ENCODE measurements around the gene ADK.
"Not testable (repeated sequence)": the region's sequence is repeated elsewhere in the genome, so short reads cannot be mapped to it uniquely, and the experiment has no call there.

Gene ADK

DNA sequence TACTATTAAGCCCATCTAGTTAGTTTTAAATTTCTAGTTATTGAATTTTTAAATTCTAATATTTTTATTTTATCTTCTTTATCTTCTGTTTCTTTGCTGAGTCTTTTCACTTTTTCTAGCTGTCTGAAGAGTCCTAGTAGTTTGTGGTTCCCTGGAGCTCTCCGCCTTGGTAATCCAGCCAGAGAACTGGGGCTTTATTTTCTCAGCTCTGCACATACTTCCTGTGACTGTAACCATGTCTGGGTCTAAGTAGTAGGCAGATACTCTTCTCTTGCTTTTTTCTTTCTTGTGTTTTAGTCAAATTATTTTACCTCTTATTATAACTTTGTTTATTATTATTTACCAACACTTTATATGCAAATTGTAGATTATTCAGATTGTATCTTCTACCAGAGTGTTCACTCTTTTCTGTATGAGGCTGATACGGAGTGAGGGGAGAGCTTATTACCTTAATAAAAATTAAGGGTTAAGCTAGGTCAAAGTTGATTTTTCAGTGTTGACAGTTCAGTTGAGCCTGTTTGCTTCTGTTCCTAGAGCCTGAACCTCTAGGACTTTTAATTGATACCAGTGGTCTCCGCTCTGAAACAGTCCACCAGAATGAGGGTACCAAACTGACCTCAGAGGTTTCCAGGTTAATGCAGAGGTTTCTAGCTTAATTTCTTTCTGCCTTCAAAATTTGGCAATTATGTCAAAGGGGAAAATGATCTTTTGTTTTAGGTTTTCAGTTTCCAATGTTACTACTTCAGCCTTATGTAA, 155.4 kb downstream of the ADK start:
- no peak for DNase-seq

- no peak for DNase-seq
These were observed 156.1 kb downstream of the ADK start for GRCh38 chr10:74307061-74307651.

DNA sequence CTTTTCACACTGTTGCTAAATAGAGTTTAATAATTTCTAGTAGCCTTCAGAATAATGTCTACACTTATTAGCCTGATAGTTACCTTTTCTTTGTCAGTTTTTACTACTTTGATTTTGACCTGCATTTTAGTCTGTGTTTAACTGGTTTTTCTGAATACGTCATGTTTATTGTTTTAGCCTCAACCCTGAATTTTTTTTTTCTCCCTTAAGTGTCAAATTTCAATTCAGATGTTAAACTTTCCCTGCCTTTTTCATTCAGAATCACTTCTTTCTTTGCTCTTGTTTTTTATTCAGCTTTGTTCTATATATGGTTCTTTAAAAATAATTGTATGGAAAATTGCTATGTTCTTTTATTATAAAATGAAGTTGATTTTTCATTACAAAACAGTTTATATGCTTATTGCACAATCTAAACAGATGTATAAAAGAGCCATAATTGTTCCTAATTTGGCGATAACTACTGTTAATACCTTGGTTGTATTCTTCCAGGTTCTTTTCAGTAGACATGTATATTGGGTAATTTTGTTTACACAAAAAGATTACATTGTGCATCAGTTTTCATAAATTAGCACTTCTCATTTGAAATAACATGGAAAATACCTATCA, 159.7 kb downstream of the ADK start:
- DNase-seq = no peak

DNA sequence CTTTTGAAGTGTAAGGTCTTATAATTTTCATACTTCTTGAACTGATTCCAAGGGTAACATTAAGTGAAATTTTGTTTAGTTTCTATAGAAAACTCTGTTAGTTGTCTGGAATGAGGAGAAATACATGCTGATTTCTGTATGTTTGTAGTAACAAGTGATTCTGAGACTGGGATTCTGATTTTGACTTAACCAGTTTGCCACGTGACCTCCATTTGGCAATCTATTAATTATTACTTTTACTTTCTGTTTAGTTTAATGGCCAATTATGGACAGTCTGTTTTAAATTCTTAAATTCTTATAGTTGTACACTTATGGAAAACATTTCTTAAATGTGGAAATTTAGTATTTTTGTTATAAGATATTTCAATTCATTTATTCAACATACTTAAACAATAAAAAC, 163.1 kb downstream of the ADK start:
- no peak for DNase-seq

GRCh38 chr10:74320026-74320425, 169.0 kb downstream of the ADK start:
- DNase-seq = no peak

DNA sequence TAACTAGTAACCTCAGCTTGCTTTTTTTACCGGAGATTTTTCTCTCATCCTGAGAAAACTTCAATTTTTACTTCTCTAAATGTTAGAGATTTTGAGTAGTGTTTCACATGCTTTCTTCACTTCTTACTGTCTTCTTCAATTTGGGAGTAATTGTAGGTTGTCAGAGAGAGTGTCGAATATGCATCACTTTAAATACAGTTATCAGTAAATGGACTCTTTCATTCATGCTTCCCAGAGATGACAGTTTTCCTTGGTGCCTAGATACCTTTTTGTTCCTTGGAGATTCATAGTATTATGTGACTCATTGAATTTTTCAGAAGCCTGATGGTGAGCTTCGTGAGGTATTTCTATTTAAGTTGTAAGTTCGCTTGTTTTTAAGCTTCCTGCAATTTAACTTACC, 169.7 kb downstream of the ADK start:
- no peak for DNase-seq

DNA sequence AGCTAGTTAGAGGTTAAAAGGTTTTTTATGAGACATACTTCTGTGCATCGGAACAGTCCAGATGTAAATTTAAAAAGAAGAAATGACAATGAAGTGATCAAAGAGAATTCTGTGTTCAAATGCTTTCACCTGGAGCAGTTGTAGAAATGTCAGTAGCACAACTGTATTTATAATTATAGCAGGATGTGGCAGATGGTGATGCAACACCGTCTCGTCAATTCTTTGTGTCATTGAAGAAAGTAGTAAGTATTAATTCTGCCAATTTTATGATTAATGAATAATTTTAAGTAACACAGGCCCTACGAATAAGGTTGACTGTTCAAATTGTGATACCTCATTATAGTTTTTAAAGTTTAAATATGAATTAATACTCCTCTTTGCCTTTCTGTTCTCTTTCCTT, 171.1 kb downstream of the ADK start:
- no peak for DNase-seq

DNA sequence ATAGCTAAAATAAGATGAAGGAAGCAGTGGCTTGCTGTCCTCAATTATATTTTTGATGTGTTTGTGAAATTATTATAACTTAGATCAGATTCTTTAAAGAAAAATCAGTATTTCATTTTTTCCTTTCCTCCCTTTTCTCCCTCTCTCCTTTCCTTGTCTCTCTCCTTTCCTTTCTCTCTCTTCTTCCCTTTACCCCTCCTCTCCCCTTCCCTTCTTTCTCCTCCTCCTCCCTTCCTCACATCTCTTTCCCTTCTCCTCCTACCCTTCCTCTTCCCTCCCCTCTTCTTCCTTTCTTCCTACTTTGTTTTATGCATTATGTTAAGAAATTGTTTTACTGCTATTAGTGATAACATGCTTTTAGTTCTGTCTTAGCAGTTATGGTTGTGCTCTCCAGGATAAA, 171.5 kb downstream of the ADK start:
- no peak for DNase-seq

GRCh38 chr10:74328388-74328787, 177.4 kb downstream of the ADK start:
- DNase-seq = no peak

- no peak for DNase-seq
These were observed 178.9 kb downstream of the ADK start for GRCh38 chr10:74329873-74330272.

DNA sequence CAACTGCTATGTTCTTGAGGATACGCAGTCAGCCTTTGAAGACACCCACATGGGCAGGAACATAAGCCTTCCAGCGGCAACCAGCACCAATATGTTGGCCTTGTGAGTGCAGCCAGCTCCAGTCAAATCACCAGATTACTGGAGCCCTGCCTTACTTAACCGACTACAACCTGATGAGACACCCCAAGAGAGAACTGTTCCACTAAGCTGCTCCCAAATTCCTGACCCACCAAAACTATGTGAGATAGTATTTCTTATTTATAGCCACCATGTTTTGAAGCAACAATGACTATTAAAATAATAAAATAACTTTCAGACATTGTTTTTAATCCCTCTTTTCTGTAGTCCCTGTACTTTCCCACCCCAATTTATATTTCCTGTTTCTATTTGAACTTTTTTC, 179.6 kb downstream of the ADK start:
- DNase-seq = no peak

DNA sequence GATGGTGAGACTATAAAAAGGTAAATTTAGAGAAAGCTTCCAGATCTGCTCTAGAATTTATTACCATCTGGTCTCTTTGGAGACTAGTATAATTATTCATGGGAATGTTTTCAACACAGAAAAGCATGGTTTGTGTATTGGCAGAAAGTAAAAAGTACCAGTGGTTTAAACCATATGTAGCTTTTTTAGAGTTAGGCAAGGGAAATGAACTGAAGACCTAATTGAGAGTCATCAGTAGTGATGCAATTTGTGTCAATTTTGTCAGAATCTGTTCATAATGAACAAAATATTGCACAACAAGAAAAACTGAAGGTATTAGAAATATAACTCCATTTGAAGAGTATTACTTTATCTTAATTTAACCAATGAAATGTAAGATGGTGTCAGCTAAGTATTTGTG, 181.4 kb downstream of the ADK start:
- no peak for DNase-seq

DNA sequence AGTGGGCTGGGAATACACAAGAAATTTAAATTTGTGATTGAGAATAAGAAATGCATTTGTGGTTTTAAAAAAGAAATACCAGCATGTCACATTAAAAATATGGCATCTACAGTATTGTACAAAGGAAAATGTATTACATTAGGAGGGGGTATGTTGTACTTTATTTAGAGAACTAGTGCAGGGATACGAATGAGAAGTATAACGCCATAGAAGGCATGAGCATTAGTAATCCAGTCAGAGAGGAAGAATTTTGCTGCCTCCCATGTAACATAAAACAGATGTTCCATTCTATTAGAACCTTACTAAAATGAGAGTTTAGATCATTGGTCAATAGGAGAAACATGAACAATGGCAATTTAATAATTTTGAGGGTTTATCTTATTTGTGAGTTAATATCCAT, 182.2 kb downstream of the ADK start:
- no peak for DNase-seq

- DNase-seq = no peak
These were observed 183.2 kb downstream of the ADK start for GRCh38 chr10:74334221-74334620.

DNA sequence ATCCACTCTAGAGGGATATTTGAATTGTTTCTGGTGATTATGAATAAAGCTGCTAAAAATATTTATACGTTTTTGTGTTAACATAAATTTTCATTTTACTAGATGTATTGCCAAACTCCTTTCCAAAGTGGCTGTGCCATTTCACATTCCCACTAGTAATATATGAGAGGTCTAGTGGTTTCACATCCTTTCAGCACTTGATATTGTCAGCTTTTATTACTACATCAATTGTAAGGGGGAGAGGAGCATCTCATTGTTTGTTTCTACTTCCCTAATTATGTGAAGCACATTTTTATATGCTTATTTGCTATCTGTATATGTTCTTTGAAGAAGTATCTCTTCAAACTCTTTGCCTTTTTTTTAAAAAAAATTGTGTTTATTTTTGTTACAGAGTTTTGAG, 184.5 kb downstream of the ADK start:
- DNase-seq = no peak

GRCh38 chr10:74337330-74338016, 186.5 kb downstream of the ADK start:
- no peak for DNase-seq

- DNase-seq = no peak
These were observed 192.0 kb downstream of the ADK start for GRCh38 chr10:74342991-74343390.

DNA sequence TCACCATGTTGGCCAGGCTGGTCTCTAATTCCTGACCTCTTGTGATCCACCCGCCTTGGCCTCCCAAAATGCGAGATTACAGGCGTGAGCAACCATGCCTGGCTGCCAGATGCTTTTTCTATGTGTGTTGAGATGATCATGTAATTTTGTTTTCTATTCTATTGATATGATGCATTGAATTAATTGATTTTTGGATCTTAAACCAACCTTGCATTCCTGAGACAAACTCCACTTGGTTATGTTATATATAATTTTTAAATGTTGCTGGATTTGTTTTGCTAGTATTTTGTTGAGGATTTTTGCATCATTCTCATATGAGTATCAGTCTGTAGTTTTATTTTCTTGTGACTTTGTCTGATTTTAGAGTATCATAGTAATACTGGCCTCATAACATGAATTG, 192.8 kb downstream of the ADK start:
- no peak for DNase-seq

- DNase-seq = no peak
These were observed 193.3 kb downstream of the ADK start for GRCh38 chr10:74344306-74344705.

- DNase-seq = no peak
These were observed 196.5 kb downstream of the ADK start for GRCh38 chr10:74347522-74347921.

DNA sequence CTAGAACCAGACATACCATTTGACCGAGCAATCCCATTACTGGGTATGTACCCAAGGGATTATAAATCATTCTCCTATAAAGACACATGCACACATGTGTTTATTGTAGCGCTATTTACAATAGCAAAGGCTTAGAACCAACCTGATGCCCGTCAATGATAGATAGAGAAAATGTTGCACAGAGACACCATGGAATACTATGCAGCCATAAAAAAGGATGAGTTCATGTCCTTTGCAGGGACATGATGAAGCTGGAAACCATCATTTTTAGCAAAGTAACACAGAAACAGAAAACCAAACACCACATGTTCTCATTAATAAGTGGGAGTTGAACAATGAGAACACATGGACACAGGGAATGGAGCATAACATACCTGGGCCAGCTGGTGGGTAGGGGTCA, 202.0 kb downstream of the ADK start:
- not testable (repeated sequence) for DNase-seq

DNA sequence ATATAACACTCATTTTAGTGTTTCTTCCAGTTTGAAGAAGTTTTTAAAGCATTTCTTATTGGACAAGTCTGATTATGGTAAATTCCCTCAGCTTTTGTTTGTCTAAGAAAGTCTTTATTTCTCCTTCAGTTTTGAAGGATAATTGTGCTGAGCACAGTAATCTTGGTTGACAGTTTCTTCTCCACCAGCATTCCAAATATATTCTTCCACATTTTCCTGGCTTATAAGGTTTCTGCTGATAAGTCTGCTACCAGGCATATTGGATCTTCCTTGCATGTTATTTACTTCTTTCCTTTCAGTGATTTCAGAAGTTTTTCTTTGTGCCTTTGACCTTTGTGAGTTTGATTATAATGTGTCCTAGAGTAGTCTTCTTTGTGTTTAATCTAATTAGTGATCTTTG, 210.7 kb downstream of the ADK start:
- DNase-seq = no peak

GRCh38 chr10:74363727-74364126, 212.7 kb downstream of the ADK start:
- DNase-seq = no peak

GRCh38 chr10:74365109-74365508, 214.1 kb downstream of the ADK start:
- no peak for DNase-seq
